GM18511 (cell line): Measurements from ENCODE around the gene DPF1.

ENCODE experiments used
- ATAC-seq: cut with Tn5 transposase; IDR thresholded peaks from one replicate; pipeline ENCODE4 v1.9.1; 2021; ENCODE audit warnings: mild to moderate bottlenecking, moderate library complexity; ENCODE audit not compliant: unreplicated experiment

Gene DPF1

GRCh38 chr19:38170334-38170733 lies 53.7 kb downstream of the DPF1 start:
- no peak for ATAC-seq

- ATAC-seq, result no peak
These were observed 55.4 kb downstream of the DPF1 start for GRCh38 chr19:38168637-38169036.

DNA sequence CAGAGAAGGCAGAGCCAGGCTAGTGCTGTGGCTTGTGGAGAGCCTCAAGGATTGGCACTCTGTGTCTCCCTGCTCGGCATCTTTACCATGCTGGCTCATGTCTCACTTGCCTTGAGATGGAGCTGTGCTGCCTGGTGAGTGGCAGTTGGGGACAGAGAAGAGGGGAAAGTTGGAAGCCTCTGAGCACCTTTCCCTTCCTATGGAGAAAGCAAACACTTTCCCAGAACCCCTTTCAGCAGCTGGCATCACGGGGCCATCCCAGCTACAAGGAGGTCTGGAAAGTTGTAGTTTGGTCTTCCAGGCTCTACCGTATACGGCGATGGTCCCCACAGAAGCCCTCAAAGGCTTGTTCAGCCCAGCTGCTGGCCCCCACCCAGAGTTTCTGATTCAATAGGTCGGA lies 58.7 kb downstream of the DPF1 start:
- no peak for ATAC-seq

DNA sequence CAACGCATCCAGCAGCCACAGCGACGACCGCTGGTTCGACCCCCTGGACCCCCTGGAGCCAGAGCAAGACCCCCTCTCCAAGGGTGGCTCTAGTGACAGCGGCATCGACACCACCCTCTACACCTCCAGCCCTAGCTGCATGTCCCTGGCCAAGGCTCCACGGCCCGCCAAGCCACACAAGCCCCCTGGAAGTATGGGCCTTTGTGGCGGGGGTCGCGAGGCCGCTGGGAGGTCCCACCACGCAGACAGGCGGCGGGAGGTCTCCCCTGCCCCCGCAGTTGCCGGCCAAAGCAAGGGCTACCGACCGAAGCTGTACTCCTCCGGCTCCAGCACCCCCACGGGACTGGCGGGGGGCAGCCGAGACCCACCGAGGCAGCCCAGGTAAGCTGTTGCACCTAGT lies 59.5 kb downstream of the DPF1 start:
- no peak for ATAC-seq

- no peak for ATAC-seq
These were observed 60.4 kb downstream of the DPF1 start for GRCh38 chr19:38163419-38164290.

- ATAC-seq, result no peak
These were observed 61.4 kb downstream of the DPF1 start for GRCh38 chr19:38162632-38163031.

DNA sequence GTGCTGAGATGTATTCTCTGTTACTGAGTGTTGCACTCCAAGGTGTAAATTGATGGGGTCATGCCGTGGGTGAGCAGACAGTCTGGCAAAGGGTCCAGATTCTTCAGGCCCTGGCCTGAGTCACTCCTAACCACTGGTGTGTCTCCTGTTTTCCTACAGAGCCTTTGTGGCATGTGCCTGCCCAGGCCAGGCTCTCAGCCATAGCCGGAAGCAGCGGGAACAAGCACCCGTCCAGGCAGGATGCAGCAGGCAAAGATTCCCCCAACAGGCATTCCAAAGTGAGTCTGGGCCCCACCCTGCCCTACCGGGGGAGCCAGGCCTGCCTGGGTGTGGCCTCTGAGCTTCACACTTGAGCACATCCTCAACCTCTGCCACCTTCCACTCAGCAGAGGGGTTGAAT lies 61.9 kb downstream of the DPF1 start:
- ATAC-seq, result no peak
